Ovary (tissue), 3 donors: ENCODE data around the gene COPE.

Experiments used
- EP300 ChIP-seq: sonication (generic); formaldehyde crosslinking; IDR thresholded peaks from one replicate; pipeline ENCODE4 v1.6.1; 2017; ENCODE audit warnings: antibody characterized with exemption
- POLR2A ChIP-seq: fragments of 450-650 bp; IDR thresholded peaks from one replicate; pipeline ENCODE4 v1.6.1; 2017; ENCODE audit warnings: antibody characterized with exemption, mild to moderate bottlenecking, moderate library complexity
- TF ChIP-seq, protein P1 (sequence below), 3 donors: fragments of 450-650 bp in 2 of 3; fragments of 200-600 bp in 1 of 3; IDR thresholded peaks; one replicate each; pipeline versions ENCODE4 v1.5.1 to v1.8.0; 2016 to 2022; ENCODE audit warnings: antibody characterized with exemption in 3 of 3, mild to moderate bottlenecking in 1 of 3
- donor health status: DM: no; HTN: no; CAD: no.

DNA sequence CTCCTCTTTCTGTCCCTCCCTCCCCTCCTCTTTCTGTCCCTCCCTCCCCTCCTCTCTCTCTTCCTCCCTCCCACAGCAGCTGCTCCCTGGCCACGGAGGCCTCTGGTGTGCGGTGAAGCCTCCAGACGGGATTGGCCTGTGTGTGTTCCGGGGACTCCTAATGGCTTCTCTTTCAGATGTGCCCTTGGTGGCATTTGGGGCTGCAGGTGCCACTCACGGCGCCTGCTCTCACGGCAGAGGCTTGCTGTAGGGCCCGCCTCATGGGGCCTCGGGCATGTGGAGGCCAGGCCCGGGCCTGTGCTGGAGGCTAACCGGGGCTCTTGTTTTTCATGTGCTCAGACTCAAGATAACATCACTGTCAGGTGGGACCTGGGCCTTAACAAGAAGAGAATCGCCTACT lies 66.5 kb downstream of the COPE start:
- no peak for TF ChIP-seq EP300
- TF ChIP-seq, protein P1, sequence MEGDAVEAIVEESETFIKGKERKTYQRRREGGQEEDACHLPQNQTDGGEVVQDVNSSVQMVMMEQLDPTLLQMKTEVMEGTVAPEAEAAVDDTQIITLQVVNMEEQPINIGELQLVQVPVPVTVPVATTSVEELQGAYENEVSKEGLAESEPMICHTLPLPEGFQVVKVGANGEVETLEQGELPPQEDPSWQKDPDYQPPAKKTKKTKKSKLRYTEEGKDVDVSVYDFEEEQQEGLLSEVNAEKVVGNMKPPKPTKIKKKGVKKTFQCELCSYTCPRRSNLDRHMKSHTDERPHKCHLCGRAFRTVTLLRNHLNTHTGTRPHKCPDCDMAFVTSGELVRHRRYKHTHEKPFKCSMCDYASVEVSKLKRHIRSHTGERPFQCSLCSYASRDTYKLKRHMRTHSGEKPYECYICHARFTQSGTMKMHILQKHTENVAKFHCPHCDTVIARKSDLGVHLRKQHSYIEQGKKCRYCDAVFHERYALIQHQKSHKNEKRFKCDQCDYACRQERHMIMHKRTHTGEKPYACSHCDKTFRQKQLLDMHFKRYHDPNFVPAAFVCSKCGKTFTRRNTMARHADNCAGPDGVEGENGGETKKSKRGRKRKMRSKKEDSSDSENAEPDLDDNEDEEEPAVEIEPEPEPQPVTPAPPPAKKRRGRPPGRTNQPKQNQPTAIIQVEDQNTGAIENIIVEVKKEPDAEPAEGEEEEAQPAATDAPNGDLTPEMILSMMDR (IDR thresholded peaks at IDR 0.05) = no peak
- no peak for TF ChIP-seq POLR2A
